CD4-positive, alpha-beta T cell treated with Interferon gamma for 1 hour (primary cell): ENCODE data around the gene CHD1L.
"Not testable (repeated sequence)": the region's sequence is repeated elsewhere in the genome, so short reads cannot be mapped to it uniquely, and the experiment has no call there.

Source experiments
- DNase-seq: peaks from one replicate; pipeline ENCODE4 v3.0.0-alpha.2; 2020

Gene CHD1L

GRCh38 chr1:147235822-147236221 lies 6.7 kb upstream of the CHD1L start:
- no peak for DNase-seq

GRCh38 chr1:147236448-147236847 lies 6.0 kb upstream of the CHD1L start:
- no peak for DNase-seq

DNA sequence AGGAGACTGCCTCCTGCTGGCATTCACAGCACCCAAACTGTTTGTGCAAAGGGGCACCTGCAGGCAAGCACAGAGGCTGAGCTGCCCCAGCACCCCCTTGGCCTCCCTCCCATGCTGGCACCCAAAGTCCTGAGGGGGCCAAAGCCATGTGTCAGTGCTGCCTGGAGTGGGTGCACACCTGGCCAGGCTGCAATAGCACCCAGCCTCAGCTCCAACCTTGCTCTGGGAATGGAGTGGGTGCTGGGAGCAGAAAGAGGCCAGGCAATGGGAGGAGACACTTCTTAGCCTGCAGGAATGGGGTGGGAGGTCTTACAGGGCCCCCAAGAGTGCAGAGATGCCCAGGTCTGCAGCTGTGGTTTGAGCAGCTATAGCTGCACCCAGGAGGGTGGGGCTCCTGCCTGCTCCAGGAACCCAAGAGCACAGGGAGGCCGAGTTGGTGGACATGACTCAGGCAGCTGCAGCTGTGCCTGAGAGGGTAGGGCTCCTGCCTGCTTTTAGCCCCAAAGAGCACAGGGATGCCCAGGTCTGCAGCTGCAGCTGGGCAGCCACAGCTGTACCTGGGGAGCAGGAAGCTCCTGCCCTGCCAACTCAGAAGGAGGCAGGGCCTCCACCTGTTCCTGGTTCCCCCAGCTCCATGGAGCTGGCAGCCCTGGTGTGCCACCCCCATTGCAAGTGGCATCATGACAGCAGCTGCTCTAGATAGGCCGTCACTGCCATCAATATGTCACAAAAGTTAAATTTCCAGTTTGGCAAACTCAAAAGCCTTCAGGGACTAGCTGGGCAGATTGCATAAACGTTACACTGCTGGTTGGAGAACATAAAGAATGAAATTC lies 5.3 kb upstream of the CHD1L start:
- DNase-seq = no peak

DNA sequence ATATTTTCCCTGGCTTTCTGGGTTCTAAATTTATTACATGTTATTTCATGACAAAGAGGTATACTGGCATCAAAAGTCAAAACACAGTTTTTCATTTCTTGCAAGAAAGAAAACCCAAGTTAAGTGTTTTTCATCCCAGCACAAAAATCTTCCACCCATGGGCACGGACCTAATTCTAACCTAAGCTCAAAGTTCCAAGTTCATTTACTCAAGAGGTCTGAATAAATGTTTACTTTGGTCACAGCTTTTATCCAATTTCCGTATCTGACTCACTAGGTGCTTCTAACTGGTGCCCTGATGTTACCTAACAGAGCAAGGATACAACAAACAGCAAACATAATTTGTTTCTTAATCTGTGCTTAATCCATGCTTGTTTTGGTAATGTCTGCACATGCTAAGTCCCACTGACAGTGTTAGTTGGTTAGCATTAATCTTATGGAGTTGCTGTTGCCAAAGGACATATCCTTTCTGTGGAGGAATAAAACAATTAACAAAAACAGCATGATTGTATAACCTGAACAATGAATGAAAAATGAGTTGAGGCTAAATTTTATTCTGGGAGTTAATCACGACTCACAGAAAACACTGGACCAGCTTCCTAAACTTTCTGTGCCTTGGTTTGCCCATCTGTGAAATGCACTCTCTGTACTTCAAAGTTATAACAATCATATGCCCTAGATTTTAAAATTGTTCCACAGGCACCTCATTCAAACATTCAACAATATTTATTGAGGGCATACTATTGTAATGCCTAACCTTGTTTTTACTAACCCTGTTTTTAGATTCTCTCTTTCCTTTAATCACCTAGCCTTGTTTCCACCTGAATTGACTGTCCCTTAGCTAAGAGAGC lies 4.2 kb upstream of the CHD1L start:
- DNase-seq = no peak

DNA sequence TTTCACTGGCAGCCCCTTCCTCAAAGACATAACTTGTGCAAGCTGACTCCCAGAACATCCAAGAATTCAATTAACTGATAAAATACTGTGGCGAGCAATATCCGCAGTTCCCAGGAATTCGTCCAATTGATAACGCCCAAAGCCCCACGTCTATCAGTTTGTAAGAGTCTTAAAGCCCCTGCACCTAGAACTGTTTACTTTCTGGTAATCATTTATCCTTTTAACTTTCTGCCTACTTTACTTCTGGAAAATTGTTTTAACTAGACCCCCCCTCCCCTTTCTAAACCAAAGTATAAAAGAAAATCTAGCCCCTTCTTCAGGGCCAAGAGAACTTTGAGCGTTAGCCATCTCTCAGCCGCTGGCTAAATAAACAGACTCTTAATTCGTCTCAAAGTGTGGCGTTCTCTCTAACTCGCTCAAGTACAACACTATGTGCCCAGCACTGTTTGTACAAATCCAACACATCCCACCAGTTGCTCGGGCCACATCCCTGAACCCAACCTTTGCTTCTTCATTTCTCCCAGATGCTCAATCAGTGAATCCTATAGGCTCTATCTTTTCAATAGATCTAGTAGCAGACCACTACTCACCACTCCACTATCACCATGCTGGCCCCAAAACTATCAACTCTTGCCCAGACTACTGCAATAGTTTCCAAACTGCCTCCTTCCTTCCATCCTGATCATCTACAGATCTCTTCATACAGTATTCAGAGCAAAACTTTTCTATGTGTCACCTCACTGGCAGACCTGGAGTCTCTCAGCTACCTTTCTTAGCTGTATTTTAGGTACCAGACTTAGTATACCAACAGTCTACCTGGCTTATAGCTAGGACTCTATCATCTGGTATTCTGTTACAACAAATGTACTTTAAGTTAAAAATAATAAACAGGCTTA lies 3.3 kb upstream of the CHD1L start:
- DNase-seq = no peak

GRCh38 chr1:147240131-147240721 lies 2.3 kb upstream of the CHD1L start:
- DNase-seq = not testable (repeated sequence)

DNA sequence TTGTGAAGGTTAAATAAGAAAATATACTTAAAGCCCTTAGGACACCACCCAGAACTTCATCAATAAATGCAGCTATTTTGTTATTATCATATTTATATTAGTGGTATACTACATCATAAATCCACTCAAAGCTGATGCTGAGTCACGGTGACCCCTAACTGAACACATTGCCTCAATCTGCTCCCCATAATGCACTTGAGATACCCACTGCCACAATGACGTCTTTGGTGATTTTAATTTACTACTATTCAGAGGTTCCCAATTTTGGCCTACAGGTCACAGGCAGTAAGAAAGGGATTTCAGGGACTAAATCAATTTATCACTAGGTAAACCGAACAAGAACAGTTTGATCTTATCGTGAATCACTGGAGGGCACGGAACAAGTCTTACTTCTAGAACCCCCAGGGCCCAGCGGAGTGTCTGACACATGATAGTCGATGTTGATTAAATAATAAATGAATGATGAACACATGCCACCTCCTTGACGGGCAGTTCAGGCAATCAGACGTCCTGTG lies 493 bp upstream of the CHD1L start:
- DNase-seq = no peak

- DNase-seq = no peak
Measured at GRCh38 chr1:147243228-147243685, 773 bp downstream of the CHD1L start.

DNA sequence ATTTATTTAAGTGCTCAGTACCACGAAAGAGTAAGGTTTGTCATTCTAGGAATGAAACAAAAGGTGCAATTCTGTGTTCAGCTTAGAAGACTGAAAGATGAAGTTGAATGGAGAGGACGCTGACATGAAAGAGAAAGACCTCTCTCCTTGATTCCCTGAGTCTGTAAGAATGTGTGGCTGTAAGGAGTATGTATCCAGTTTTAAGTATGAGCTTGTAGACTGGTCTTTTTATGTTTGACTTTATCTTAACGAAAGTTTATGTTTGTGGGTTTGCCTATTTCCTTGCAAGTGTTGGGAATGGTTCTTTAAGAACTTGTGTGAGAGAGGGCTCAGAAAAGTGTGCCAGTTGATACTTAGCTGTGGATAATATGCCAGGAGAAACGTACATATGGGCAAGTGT lies 1.4 kb downstream of the CHD1L start:
- no peak for DNase-seq

DNA sequence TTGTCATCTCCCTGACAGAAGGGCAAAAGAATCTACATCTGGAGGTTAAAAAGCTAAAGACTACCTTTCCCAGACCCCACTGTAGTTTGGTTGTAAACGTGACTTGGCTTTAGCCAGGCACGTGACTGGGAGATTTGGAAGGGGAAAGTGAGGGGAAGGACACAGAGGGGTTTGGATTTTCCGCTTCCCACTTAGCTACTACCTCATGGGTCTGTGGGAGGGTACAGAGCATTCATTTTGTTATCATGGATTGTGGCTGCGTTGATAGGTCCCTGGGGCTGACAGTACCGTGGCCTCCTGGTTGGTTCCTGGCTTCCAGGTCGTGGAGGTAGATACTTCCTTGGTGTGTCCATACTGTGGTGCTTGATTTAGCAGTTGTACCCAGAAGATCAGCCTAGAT lies 2.6 kb downstream of the CHD1L start:
- DNase-seq = no peak

- no peak for DNase-seq
Measured at GRCh38 chr1:147245586-147246021, 3.1 kb downstream of the CHD1L start.

GRCh38 chr1:147246044-147246690 lies 3.7 kb downstream of the CHD1L start:
- no peak for DNase-seq

GRCh38 chr1:147246910-147247655 lies 4.6 kb downstream of the CHD1L start:
- no peak for DNase-seq

GRCh38 chr1:147247656-147248238 lies 5.3 kb downstream of the CHD1L start:
- DNase-seq = no peak

GRCh38 chr1:147252540-147252939 lies 10.1 kb downstream of the CHD1L start:
- DNase-seq = no peak

DNA sequence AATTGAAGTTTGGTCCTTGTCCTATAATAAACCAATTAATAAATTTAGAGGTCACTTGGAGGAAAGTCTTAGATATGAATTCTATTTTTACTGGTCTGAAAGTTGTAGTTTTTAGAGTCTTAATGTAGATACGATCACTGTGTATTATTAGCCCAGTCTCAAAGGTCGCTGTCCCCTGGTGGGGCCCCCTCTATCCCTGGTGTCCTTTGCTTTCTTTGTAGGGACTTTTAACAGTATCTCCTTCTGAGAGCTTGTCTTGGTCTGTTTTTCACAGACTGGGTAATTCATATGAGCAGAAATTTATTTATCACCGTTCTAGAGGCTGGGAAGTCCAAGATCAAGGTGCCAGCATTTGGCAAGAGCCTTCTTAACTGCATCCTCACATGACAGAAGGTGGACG lies 18.5 kb downstream of the CHD1L start:
- DNase-seq = no peak

- DNase-seq = no peak
Measured at GRCh38 chr1:147264158-147264768, 21.8 kb downstream of the CHD1L start.

- DNase-seq = no peak
Measured at GRCh38 chr1:147266381-147266780, 23.9 kb downstream of the CHD1L start.

- DNase-seq = no peak
Measured at GRCh38 chr1:147267711-147268110, 25.2 kb downstream of the CHD1L start.

GRCh38 chr1:147270721-147271120 lies 28.2 kb downstream of the CHD1L start:
- no peak for DNase-seq
